ENCODE data around the gene CRTAC1. TPM values are rescaled to one million over a fixed set of nuclear protein-coding genes. Genes with fewer than 3 reads are reported as not detected.

The CRTAC1 gene
- total and polyA plus RNA-seq, 8 donors = 0.24 to 1.3 (median 0.81) TPM

GRCh38 chr10:97854743-97855142 lies 175.7 kb downstream of the CRTAC1 start:
- no peak for TF ChIP-seq CTCF (IDR thresholded peaks at IDR 0.05)
- DNase-seq = no peak
- no peak for ATAC-seq
- intact Hi-C loops (cut with DNase I) = no loop called here
- no peak overlapping the region for H3K4me3 ChIP-seq
- peaks cover 0 to 4% (median 3%) of the 10 kb centered on the region in 3 donors for H3K4me1 ChIP-seq
- H3K36me3 ChIP-seq = no peaks in the 10 kb centered on the region
- no peaks in the 10 kb centered on the region for H3K27me3 ChIP-seq
- no peak for FAIRE-seq
- no peak overlapping the region for H3K27ac ChIP-seq
- no peaks in the 10 kb centered on the region for H3K9me3 ChIP-seq
- WGBS, 2 donors = 92 to 95% methylated on average over 3 of the region's 3 CpGs

- Histone ChIP-seq H3K9me3 (no peaks in the 10 kb centered on the region), H3K36me3 (no peaks in the 10 kb centered on the region), H3K4me3 (no peak overlapping the region), H3K4me1 (peaks cover 3 to 4% (median 3%) of the 10 kb centered on the region in 3 donors), H3K27me3 (no peaks in the 10 kb centered on the region), H3K27ac (no peak overlapping the region)
- no peak for DNase-seq
- WGBS, 2 donors = 86 to 94% methylated on average over 4 of the region's 4 CpGs
- intact Hi-C loops (cut with DNase I) = no loop called here
- TF ChIP-seq CTCF (IDR thresholded peaks at IDR 0.05) = no peak
- ATAC-seq = no peak
- FAIRE-seq = no peak
Measured at GRCh38 chr10:97852840-97853405, 177.5 kb downstream of the CRTAC1 start.

DNA sequence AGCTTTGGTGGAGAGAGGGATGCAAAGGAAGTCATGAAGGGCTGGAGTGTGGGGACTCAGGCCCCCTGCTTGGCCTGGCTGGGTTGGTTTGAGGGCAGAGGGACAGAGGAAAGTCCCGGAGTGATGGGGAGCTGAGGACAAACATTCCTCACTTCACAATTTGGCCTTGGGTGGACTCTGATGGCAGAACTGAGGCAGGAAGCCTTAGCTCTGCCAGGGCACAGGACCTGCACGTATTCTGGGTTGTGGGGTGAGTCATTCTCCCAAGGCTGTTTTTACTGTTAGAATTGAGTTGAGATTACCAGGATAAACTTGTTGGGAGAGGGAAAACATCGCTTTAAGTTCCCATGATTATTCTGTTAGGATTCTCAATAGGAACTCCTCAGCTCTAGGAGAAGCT lies 178.1 kb downstream of the CRTAC1 start:
- Histone ChIP-seq H3K27ac (no peak overlapping the region), H3K27me3 (no peaks in the 10 kb centered on the region), H3K4me1 (peaks cover 3 to 4% (median 3%) of the 10 kb centered on the region in 3 donors), H3K9me3 (no peaks in the 10 kb centered on the region), H3K36me3 (no peaks in the 10 kb centered on the region), H3K4me3 (no peak overlapping the region)
- ATAC-seq (peak in 1 of 4 donors; percentile 6), DNase-seq (no peak), FAIRE-seq (no peak)
- 59 to 66% methylated on average over 3 of the region's 3 CpGs for WGBS, 2 donors
- intact Hi-C loops (cut with DNase I) = no loop called here
- TF ChIP-seq CTCF (IDR thresholded peaks at IDR 0.05) = no peak

GRCh38 chr10:97851341-97852001 lies 178.9 kb downstream of the CRTAC1 start:
- H3K4me3 ChIP-seq = no peak overlapping the region
- intact Hi-C loops (cut with DNase I) = no loop called here
- no peaks in the 10 kb centered on the region for H3K27me3 ChIP-seq
- peaks cover 3 to 4% (median 3%) of the 10 kb centered on the region in 3 donors for H3K4me1 ChIP-seq
- TF ChIP-seq CTCF (IDR thresholded peaks at IDR 0.05) = no peak
- no peak overlapping the region for H3K27ac ChIP-seq
- no peak for FAIRE-seq
- DNase-seq = no peak
- no peaks in the 10 kb centered on the region for H3K9me3 ChIP-seq
- ATAC-seq = no peak
- no peaks in the 10 kb centered on the region for H3K36me3 ChIP-seq
- 89 to 92% methylated on average over 7 of the region's 7 CpGs for WGBS, 2 donors

GRCh38 chr10:97850446-97850845 lies 180.0 kb downstream of the CRTAC1 start:
- no peaks in the 10 kb centered on the region for H3K9me3 ChIP-seq
- intact Hi-C loops (cut with DNase I) = no loop called here
- no peak for FAIRE-seq
- no peaks in the 10 kb centered on the region for H3K27me3 ChIP-seq
- no peak for TF ChIP-seq CTCF (IDR thresholded peaks at IDR 0.05)
- no peak overlapping the region for H3K27ac ChIP-seq
- H3K4me3 ChIP-seq = peak overlapping the region in 3 of 4 donors; percentile 60 to 69 (median 60)
- no peaks in the 10 kb centered on the region for H3K36me3 ChIP-seq
- WGBS, 2 donors = 28 to 30% methylated on average over 13 of the region's 13 CpGs
- peak in 3 of 4 donors; percentile 10 to 47 (median 27) for ATAC-seq
- H3K4me1 ChIP-seq = peaks cover 3 to 4% (median 3%) of the 10 kb centered on the region in 3 donors
- peak in 1 of 6 donors; percentile 18 for DNase-seq
